ENCODE results near the gene UTS2B. TPM values are rescaled to one million over a fixed set of nuclear protein-coding genes. Genes with fewer than 3 reads are reported as not detected.

UTS2B gene
- total RNA-seq, 1 experiment from 2014 or later: 0.37 TPM

DNA sequence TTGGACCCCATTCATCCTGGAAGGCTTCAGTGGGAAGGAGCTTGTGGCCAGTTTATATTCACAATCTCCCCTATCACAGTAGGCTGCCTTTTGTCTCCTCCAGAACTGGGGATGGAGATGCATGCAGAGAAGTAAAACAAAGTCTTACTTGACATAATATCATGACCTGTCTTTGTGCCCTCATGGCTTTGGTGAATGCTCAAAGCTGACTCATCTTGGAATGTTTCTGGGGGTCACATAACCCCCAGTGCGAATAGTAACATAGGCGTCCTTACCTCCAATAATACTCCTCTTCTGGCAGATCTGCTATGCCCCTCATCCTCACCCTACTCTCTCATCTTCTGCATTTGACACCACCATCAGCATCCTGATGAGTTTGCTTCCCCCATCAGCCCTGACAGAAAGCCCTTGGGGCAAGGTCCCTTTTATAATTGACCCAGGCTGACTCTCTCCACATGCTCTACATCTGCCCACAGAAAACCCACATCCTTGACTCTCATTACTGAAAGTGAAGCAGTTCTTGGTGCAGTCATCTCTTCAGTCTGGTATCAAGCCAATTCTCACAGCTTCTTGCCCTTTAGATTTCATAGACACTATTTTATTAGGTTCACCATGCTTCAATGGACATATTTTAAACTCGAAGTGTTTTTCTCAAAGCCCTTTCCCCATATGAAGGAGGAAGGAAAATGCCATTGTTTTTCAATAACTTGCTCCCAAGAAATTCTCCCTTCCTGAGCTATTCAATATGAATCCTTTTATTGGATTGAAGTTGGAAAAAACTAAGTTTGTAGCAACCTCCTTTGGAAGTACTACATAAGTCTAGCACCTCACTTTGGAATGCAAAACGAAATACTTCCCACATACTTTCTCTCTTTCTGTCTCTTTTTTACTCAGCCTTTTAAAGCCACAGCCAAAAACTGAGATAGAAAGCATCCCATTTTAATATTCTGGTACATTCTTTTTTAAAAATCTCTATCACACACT is 94.7 kb downstream of the UTS2B start:
- DNase-seq (ENCODE audit: low read depth, low spot score): peak; percentile 49
- in situ Hi-C loops (cut with HindIII; ENCODE audit: low pct_unique_long_range_greater_than_20kb, low sequenced_read_pairs): no loop called here

DNA sequence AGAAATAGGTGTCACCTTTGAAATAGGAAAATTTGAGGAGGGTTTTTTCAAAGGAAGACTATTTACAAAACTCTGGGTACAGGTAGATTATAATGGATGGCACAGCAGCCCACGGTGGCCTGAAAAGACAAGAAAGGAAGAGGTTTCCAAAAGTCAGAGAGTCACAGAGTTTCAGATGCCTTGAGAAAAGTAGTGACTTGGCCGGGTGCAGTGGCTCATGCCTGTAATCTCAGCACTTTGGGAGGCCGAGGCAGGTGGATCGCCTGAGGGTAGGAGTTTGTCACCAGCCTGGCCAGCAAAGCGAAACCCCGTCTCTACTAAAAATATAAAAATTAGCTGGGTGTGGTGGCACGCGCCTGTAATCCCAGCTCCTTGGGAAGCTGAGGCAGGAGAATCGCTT is 96.1 kb downstream of the UTS2B start:
- in situ Hi-C loops (cut with HindIII; ENCODE audit: low pct_unique_long_range_greater_than_20kb, low sequenced_read_pairs): no loop called here
- DNase-seq (ENCODE audit: low read depth, low spot score): no peak

DNA sequence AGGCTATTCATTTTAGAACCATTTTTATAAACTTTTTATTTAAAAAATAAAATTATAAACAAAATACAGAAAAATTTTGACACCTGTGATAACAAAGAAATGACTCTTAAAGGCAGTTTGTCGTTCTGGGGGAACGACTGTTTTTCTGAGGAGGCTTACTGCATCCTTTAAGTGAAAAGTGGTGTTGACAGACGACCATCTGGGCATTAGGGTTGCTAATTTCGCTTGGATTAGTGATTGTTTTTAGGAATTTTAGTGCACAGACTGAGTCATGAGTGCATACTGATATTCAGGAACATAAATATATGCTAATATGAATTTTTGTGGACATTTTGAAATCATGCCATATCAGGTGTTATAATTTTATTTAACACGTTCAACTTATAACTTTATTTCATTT is 102.8 kb downstream of the UTS2B start:
- in situ Hi-C loops (cut with HindIII; ENCODE audit: low pct_unique_long_range_greater_than_20kb, low sequenced_read_pairs): no loop called here
- DNase-seq (ENCODE audit: low read depth, low spot score): no peak

DNA sequence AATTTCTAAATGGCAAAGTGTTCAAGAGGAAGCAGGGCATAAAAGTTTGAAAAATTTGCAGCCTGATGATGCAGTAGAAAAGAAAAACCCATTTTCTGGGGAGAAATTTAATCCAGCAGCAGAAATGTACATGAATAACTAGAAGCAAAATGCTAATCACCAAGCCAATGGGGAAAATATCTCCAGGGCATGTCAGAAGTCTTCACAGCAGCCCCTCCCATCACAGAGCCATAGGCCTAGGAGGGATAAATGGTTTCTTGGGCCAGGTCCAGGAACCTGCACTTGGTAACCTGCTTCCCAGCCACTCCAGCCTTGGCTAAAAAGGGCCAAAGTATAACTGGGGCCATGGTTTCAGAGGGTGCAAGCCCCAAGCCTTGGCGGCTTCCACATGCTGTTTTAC is 108.7 kb downstream of the UTS2B start:
- in situ Hi-C loops (cut with HindIII; ENCODE audit: low pct_unique_long_range_greater_than_20kb, low sequenced_read_pairs): no loop called here
- no peak for DNase-seq (ENCODE audit: low read depth, low spot score)

DNA sequence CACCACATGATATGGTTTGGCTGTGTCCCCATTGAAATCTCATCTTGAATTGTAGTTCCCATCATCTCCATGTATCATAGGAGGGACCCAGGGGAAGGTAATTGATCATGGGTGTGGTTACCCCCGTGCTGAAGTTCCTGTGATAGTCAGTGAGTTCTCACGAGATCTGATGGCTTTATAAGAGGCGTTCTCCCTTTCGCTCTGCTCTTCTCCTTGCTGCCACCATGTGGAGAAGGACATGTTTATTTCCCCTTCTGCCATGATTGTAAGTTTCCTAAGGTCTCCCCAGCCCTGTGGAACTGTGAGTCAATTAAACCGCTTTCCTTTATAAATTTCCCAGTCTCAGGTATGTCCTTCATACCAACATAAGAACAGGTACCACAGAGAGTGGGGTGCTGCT is 109.4 kb downstream of the UTS2B start:
- in situ Hi-C loops (cut with HindIII; ENCODE audit: low pct_unique_long_range_greater_than_20kb, low sequenced_read_pairs): no loop called here
- peak; percentile 64 for DNase-seq (ENCODE audit: low read depth, low spot score)

DNA sequence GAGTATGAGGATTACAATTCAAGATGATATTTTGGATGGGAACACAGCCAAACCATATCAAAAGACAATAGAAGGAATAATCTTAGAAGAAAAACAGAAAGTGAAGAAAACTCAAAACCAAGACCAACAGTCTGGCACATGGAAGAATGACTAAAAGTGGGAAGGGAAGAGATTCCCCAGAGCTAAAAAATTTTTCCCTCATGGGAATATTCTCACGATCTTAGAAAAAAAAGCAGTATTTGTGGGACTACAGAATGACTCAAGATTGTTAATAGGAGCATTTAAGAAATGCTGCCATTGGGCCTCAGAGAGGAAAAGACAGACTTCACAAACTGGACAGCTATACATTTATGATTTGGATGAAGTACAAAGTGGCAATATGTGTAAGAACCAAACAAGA is 113.0 kb downstream of the UTS2B start:
- in situ Hi-C loops (cut with HindIII; ENCODE audit: low pct_unique_long_range_greater_than_20kb, low sequenced_read_pairs): no loop called here
- no peak for DNase-seq (ENCODE audit: low read depth, low spot score)

Other genes with a start within 250 kb of the UTS2B start
- not detected in 2 replicates for gene OSTN, start 131.3 kb downstream of the UTS2B start, total RNA-seq (2014; rRNA removed; shearing (Covaris generic))
- 118 and 124 TPM in 2 replicates for gene CCDC50, start 1.1 kb downstream of the UTS2B start, total RNA-seq (2014; rRNA removed; shearing (Covaris generic))
- gene PYDC2, start 130.6 kb upstream of the UTS2B start, total RNA-seq (2014; rRNA removed; shearing (Covaris generic)): not detected in 2 replicates